ENCODE data around the gene ZNF330. TPM values are rescaled to one million over a fixed set of nuclear protein-coding genes. Genes with fewer than 3 reads are reported as not detected.

Gene ZNF330
- polyA plus RNA-seq, 1 donor from 2014 or later, result 32.3 TPM

DNA sequence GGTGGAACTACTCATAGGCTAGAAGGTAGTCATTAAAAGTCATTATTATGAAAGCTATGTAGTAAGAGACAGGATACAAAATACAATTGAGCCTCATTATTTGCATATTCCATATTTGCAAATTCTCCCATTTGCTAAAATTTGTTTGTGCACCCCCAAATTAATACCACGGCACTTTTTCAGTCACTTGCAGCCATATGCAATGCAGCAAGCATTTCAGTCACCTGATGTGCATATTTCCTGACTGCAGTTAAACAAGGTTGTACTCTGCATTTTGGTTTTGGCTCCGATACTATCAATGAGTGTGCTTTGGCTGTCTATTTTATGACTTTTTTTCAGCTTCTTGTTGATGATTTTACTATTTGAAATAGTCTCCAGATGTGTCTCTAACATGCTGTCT, 62.9 kb downstream of the ZNF330 start:
- no peak overlapping the region for H3K9ac ChIP-seq (ENCODE audit: low read length)
- H3K9me2 ChIP-seq (ENCODE audit: insufficient read depth, low read length), result no peaks in the 10 kb centered on the region
- no peaks in the 10 kb centered on the region for H3F3A ChIP-seq (ENCODE audit: insufficient read depth, low read length, poor library complexity, severe bottlenecking)
- no peak overlapping the region for H3K4me2 ChIP-seq (ENCODE audit: low read length)
- no peaks in the 10 kb centered on the region for H3K27me3 ChIP-seq (ENCODE audit: insufficient read depth, low read depth, low read length)
- no peak overlapping the region for H3K4me3 ChIP-seq (ENCODE audit: low read length)
- no peaks in the 10 kb centered on the region for H3K79me2 ChIP-seq (replicated peaks; ENCODE audit: insufficient read depth, low read length)
- no peak for TF ChIP-seq SMC3 (conservative IDR thresholded peaks at IDR 0.05; ENCODE audit: poor library complexity)
- TF ChIP-seq RAD21 (conservative IDR thresholded peaks at IDR 0.05), result no peak
- no peak overlapping the region for H2AFZ ChIP-seq (ENCODE audit: low read depth, low read length)
- no peak overlapping the region for H3K27ac ChIP-seq (ENCODE audit: low read length)
- H4K20me1 ChIP-seq (ENCODE audit: insufficient read depth), result no peaks in the 10 kb centered on the region
- no peaks in the 10 kb centered on the region for H3K9me3 ChIP-seq (ENCODE audit: low read length)
- no peaks in the 10 kb centered on the region for H3K36me3 ChIP-seq (ENCODE audit: insufficient read depth, low read length)

Other genes starting within 250 kb of the ZNF330 start
- 15.0 and 15.3 TPM in 2 replicates for gene RNF150, start 87.4 kb upstream of the ZNF330 start, polyA plus RNA-seq